ENCODE measurements around the gene KANK4.

DNA sequence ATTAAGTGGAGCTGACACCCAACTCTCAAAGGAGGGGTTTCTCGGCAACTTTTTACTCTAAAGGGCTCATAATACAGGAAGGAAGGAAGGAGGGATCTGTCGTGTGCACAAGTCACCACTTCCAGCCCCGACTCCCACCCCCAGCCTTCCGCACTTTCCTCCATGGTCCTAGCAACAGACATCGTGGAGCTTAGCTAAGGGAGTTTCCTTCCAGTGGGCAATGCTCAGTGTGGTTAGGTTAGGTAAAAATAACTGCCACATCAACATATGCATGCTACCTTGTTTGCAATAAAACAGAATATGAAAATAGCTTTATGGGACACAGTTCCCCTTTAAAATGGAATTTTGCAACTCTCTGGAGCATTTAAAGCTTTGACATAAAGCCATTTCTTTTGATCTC lies 35.2 kb downstream of the KANK4 start:
- no peak for TF ChIP-seq CTCF (IDR thresholded peaks at IDR 0.05; ENCODE audit: control extremely low read depth in 1 of 3, insufficient read depth in 1 of 3, low read depth in 1 of 3, low read length in 3 of 3)
- TF ChIP-seq POLR2A (IDR thresholded peaks at IDR 0.05; ENCODE audit: control extremely low read depth in 1 of 2, low read depth in 2 of 2, low read length in 2 of 2), result no peak
- TF ChIP-seq ZNF274 (IDR thresholded peaks at IDR 0.05; ENCODE audit: borderline replicate concordance, extremely low read depth, low read length), result no peak
- no peak for TF ChIP-seq JUND (IDR thresholded peaks at IDR 0.05; ENCODE audit: low read length)
- TF ChIP-seq SIN3A (conservative IDR thresholded peaks at IDR 0.05 in 1 of 2, IDR thresholded peaks at IDR 0.05 in 1 of 2; ENCODE audit: low read depth in 1 of 2, low read length in 2 of 2), result no peak
- TF ChIP-seq TEAD4 (IDR thresholded peaks at IDR 0.05; ENCODE audit: low read depth, low read length), result no peak
- TF ChIP-seq EGR1 (IDR thresholded peaks at IDR 0.05; ENCODE audit: borderline replicate concordance, low read depth, low read length), result no peak
- TF ChIP-seq SP2 (IDR thresholded peaks at IDR 0.05; ENCODE audit: low read length), result no peak
- TF ChIP-seq EZH2 (IDR thresholded peaks at IDR 0.05; ENCODE audit: low read depth, low read length, severe bottlenecking), result no peak
- no peak for TF ChIP-seq HDAC6 (IDR thresholded peaks at IDR 0.05; ENCODE audit: low read depth, low read length)
- no peak for TF ChIP-seq CBX5 (IDR thresholded peaks at IDR 0.05; ENCODE audit: low read depth, low read length)
- no peak for TF ChIP-seq CHD2 (IDR thresholded peaks at IDR 0.05; ENCODE audit: low read length)

Data from H1 (cell line).